Transverse colon (tissue), 4 donors: ENCODE data around the gene TMEM72. TPM values are rescaled to one million over a fixed set of nuclear protein-coding genes. Genes with fewer than 3 reads are reported as not detected.

Experiments
- DNase-seq: peaks from one replicate; pipeline ENCODE4 v3.0.0-alpha.2; 2019
- H3K27ac ChIP-seq, 4 donors: fragments of 200-600 bp; sonication (generic); 2 replicates each; pipeline ENCODE4 v1.5.1; 2016 to 2018; ENCODE audit warnings: inconsistent platforms in 4 of 4
- H3K27me3 ChIP-seq: fragments of 200-600 bp; sonication (generic); 2 replicates; pipeline ENCODE4 v1.5.1; 2017; ENCODE audit warnings: inconsistent platforms
- H3K36me3 ChIP-seq, 4 donors: fragments of 200-600 bp; sonication (generic); 2 replicates each; pipeline ENCODE4 v1.5.1; 2017 to 2019; ENCODE audit warnings: inconsistent platforms in 4 of 4
- H3K4me1 ChIP-seq, 4 donors: fragments of 200-600 bp; sonication (generic); 2 replicates each; pipeline ENCODE4 v1.5.1; 2017 to 2020; ENCODE audit warnings: inconsistent platforms in 4 of 4
- H3K4me3 ChIP-seq, 4 donors: fragments of 200-600 bp; sonication (generic); 1 replicate in 1 of 4; 2 replicates in 3 of 4; pipeline versions ENCODE4 v1.5.1 to v1.6.1; 2017 to 2019; ENCODE audit warnings: inconsistent platforms in 4 of 4
- H3K9me3 ChIP-seq, 2 donors: fragments of 200-600 bp; sonication (generic); 2 replicates each; pipeline ENCODE4 v1.5.1; 2017 to 2019; ENCODE audit warnings: inconsistent platforms in 2 of 2
- CTCF ChIP-seq, 5 experiments: fragments of 200-600 bp in 3 of 5; fragments of 450-650 bp in 2 of 5; sonication (generic) in 3 of 5; IDR thresholded peaks; 1 replicate in 2 of 5; 2 replicates in 3 of 5; pipeline ENCODE4 v1.5.1; 2016 to 2017; ENCODE audit warnings: antibody characterized with exemption in 5 of 5, inconsistent platforms in 3 of 5, mild to moderate bottlenecking in 2 of 5, moderate library complexity in 1 of 5
- EP300 ChIP-seq: sonication (generic); formaldehyde crosslinking; IDR thresholded peaks from one replicate; pipeline ENCODE4 v1.6.1; 2017; ENCODE audit warnings: antibody characterized with exemption, low read depth
- POLR2A ChIP-seq: fragments of 450-650 bp; IDR thresholded peaks from one replicate; pipeline ENCODE4 v1.6.1; 2016; ENCODE audit warnings: antibody characterized with exemption, mild to moderate bottlenecking, moderate library complexity
- POLR2AphosphoS5 ChIP-seq, 3 donors: sonication (generic); formaldehyde crosslinking; IDR thresholded peaks; one replicate each; pipeline ENCODE4 v1.6.1; 2016; ENCODE audit warnings: antibody characterized with exemption in 3 of 3
- WGBS, 2 donors: methylation state at CpG; one replicate each; pipeline ENCODE4 v1.1.5; 2018; ENCODE audit warnings: low coverage in 1 of 2; 5-methylcytosine and 5-hydroxymethylcytosine counted together
- in situ Hi-C, 4 donors: fragments of 200-750 bp; cut with MboI; loops; one replicate each; pipeline versions ENCODE4 v1.15.0 to v1.15.1; 2017; ENCODE audit warnings: low sequenced_read_pairs in 3 of 4, low pct_ligation_motif_present in 1 of 4, low pct_unique_long_range_greater_than_20kb in 1 of 4
- intact Hi-C: fragments of 100-400 bp; cut with DNase I; formaldehyde crosslinking; loops from one replicate; pipeline ENCODE4 v1.15.1; 2023; ENCODE audit warnings: low total_unique reads
- total RNA-seq, 4 donors: library from RNA; depleted of rRNA; stranded (reverse); fragments of >200 nt; gene quantifications; one replicate each; pipeline ENCODE4 v1.1.0, GENCODE V29; 2016

The TMEM72 gene
- total RNA-seq, 4 donors from 2014 or later, result 9.5 to 49.4 (median 16.5) TPM

DNA sequence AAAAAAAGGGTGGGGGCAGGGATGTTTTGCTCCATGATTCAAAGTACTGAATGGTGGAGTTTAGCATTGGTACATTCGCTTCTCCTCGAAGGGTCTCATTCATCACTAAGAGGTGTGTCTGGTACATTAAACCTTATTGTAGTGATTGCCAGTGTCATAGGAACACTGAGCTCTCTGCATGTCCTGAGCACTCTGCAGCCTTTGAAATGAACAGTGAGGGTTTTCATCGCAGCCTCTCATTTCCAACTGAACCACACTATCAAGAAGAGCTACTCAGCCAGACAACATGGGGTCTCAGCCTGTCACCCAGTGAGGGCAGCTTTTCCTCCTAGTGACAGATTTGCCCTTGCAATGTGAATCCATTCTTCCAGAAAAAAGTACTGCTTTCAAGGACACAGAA lies 75.0 kb downstream of the TMEM72 start:
- Histone ChIP-seq H3K9me3 (no peaks in the 10 kb centered on the region), H3K27me3 (no peaks in the 10 kb centered on the region), H3K4me3 (no peak overlapping the region), H3K27ac (peak overlapping the region in 1 of 4 donors; percentile 36), H3K36me3 (no peaks in the 10 kb centered on the region), H3K4me1 (peaks cover 7 to 15% (median 12%) of the 10 kb centered on the region in 4 donors)
- intact Hi-C loops (no loop called here), in situ Hi-C loops (no loop called here)
- no peak for TF ChIP-seq POLR2AphosphoS5 (IDR thresholded peaks at IDR 0.05)
- TF ChIP-seq CTCF (IDR thresholded peaks at IDR 0.05), result no peak
- no peak for TF ChIP-seq POLR2A
- no peak for TF ChIP-seq EP300
- DNase-seq, result no peak
- WGBS, 2 donors, result 64 to 91% methylated on average over 2 to 3 of the region's 3 CpGs

Other genes starting within 250 kb of the TMEM72 start
- 10 to 100 TPM; 26.8 to 37.8 (median 27.5) TPM for gene RASSF4, start 48.5 kb downstream of the TMEM72 start, total RNA-seq
- 100 to 1,000 TPM in 2 of 4 donors, 10 to 100 TPM in 2; 14.6 to 109 (median 76.6) TPM for gene DEPP1, start 67.5 kb downstream of the TMEM72 start, total RNA-seq
- gene ZNF22, start 89.6 kb downstream of the TMEM72 start, total RNA-seq, result 10 to 100 TPM in 1 of 4 donors, 1 to 10 TPM in 3; 4.6 to 14.3 (median 9.5) TPM